ENCODE measurements around the gene SLC6A1.
"Not testable (repeated sequence)": the region's sequence is repeated elsewhere in the genome, so short reads cannot be mapped to it uniquely, and the experiment has no call there.

SLC6A1 gene

GRCh38 chr3:11061268-11061871 lies 68.8 kb downstream of the SLC6A1 start:
- H3K9me3 Mint-ChIP-seq, result not testable (repeated sequence)

GRCh38 chr3:11062704-11063103 lies 70.2 kb downstream of the SLC6A1 start:
- H3K4me3 Mint-ChIP-seq, result no peak overlapping the region
- no peaks in the 10 kb centered on the region for H3K36me3 Mint-ChIP-seq (ENCODE audit: low read depth)
- no peak for DNase-seq
- H3K27ac Mint-ChIP-seq, result no peak overlapping the region
- peaks cover 6% of the 10 kb centered on the region for H3K9me3 Mint-ChIP-seq
- peaks cover 23% of the 10 kb centered on the region for H3K27me3 Mint-ChIP-seq
- no peaks in the 10 kb centered on the region for H3K4me1 Mint-ChIP-seq (ENCODE audit: low read depth)

More at GRCh38 chr3:11061268-11061871, 68.8 kb downstream of the SLC6A1 start:
- not testable (repeated sequence) for H3K4me3 Mint-ChIP-seq; DNase-seq; H3K27ac Mint-ChIP-seq; H3K4me1 Mint-ChIP-seq (ENCODE audit: low read depth); H3K36me3 Mint-ChIP-seq (ENCODE audit: low read depth)
- peaks cover 28% of the 10 kb centered on the region for H3K27me3 Mint-ChIP-seq

- Mint-ChIP-seq H3K4me3 (no peak overlapping the region), H3K4me1 (ENCODE audit: low read depth) (no peaks in the 10 kb centered on the region), H3K27ac (no peak overlapping the region), H3K9me3 (no peaks in the 10 kb centered on the region), H3K27me3 (peaks cover 45% of the 10 kb centered on the region), H3K36me3 (ENCODE audit: low read depth) (no peaks in the 10 kb centered on the region)
- DNase-seq, result no peak
Measured at GRCh38 chr3:11071096-11071755, 78.7 kb downstream of the SLC6A1 start.

- Mint-ChIP-seq H3K27ac (no peak overlapping the region), H3K4me3 (no peak overlapping the region), H3K36me3 (ENCODE audit: low read depth) (no peaks in the 10 kb centered on the region), H3K4me1 (ENCODE audit: low read depth) (no peaks in the 10 kb centered on the region), H3K27me3 (peaks cover 42% of the 10 kb centered on the region), H3K9me3 (no peaks in the 10 kb centered on the region)
- DNase-seq, result no peak
Measured at GRCh38 chr3:11072631-11073030, 80.1 kb downstream of the SLC6A1 start.

- Mint-ChIP-seq H3K36me3 (ENCODE audit: low read depth) (no peaks in the 10 kb centered on the region), H3K27me3 (peaks cover 34% of the 10 kb centered on the region), H3K4me1 (ENCODE audit: low read depth) (no peaks in the 10 kb centered on the region)
Measured at GRCh38 chr3:11074011-11074410, 81.5 kb downstream of the SLC6A1 start.

GRCh38 chr3:11074451-11074850 lies 81.9 kb downstream of the SLC6A1 start:
- H3K4me1 Mint-ChIP-seq (ENCODE audit: low read depth), result no peaks in the 10 kb centered on the region
- H3K27me3 Mint-ChIP-seq, result peaks cover 34% of the 10 kb centered on the region
- DNase-seq, result no peak
- no peak overlapping the region for H3K4me3 Mint-ChIP-seq
- H3K9me3 Mint-ChIP-seq, result no peaks in the 10 kb centered on the region
- H3K27ac Mint-ChIP-seq, result no peak overlapping the region
- no peaks in the 10 kb centered on the region for H3K36me3 Mint-ChIP-seq (ENCODE audit: low read depth)

More at GRCh38 chr3:11074011-11074410, 81.5 kb downstream of the SLC6A1 start:
- Mint-ChIP-seq H3K9me3 (no peaks in the 10 kb centered on the region), H3K27ac (no peak overlapping the region), H3K4me3 (no peak overlapping the region)
- DNase-seq, result no peak

GRCh38 chr3:11075122-11075521 lies 82.6 kb downstream of the SLC6A1 start:
- DNase-seq; H3K4me1 Mint-ChIP-seq (ENCODE audit: low read depth); H3K4me3 Mint-ChIP-seq; H3K27ac Mint-ChIP-seq; H3K36me3 Mint-ChIP-seq (ENCODE audit: low read depth); H3K9me3 Mint-ChIP-seq: not testable (repeated sequence)
- H3K27me3 Mint-ChIP-seq, result peaks cover 35% of the 10 kb centered on the region

- Mint-ChIP-seq H3K27ac (no peak overlapping the region), H3K36me3 (ENCODE audit: low read depth) (no peaks in the 10 kb centered on the region), H3K4me1 (ENCODE audit: low read depth) (no peaks in the 10 kb centered on the region), H3K9me3 (no peaks in the 10 kb centered on the region), H3K27me3 (peaks cover 41% of the 10 kb centered on the region), H3K4me3 (no peak overlapping the region)
- DNase-seq, result no peak
Measured at GRCh38 chr3:11076711-11077110, 84.2 kb downstream of the SLC6A1 start.

GRCh38 chr3:11077466-11077865 lies 84.9 kb downstream of the SLC6A1 start:
- Mint-ChIP-seq H3K4me3 (no peak overlapping the region), H3K27ac (no peak overlapping the region), H3K27me3 (peaks cover 42% of the 10 kb centered on the region), H3K4me1 (ENCODE audit: low read depth) (no peaks in the 10 kb centered on the region), H3K9me3 (no peaks in the 10 kb centered on the region), H3K36me3 (ENCODE audit: low read depth) (no peaks in the 10 kb centered on the region)
- no peak for DNase-seq

- Mint-ChIP-seq H3K4me3 (no peak overlapping the region), H3K36me3 (ENCODE audit: low read depth) (no peaks in the 10 kb centered on the region), H3K9me3 (no peaks in the 10 kb centered on the region), H3K4me1 (ENCODE audit: low read depth) (no peaks in the 10 kb centered on the region), H3K27me3 (peaks cover 34% of the 10 kb centered on the region), H3K27ac (no peak overlapping the region)
- no peak for DNase-seq
Measured at GRCh38 chr3:11078826-11079515, 86.4 kb downstream of the SLC6A1 start.

GRCh38 chr3:11080492-11080891 lies 87.9 kb downstream of the SLC6A1 start:
- no peaks in the 10 kb centered on the region for H3K4me1 Mint-ChIP-seq (ENCODE audit: low read depth)
- H3K27ac Mint-ChIP-seq, result no peak overlapping the region
- H3K9me3 Mint-ChIP-seq, result no peaks in the 10 kb centered on the region
- DNase-seq, result no peak
- H3K4me3 Mint-ChIP-seq, result no peak overlapping the region
- H3K36me3 Mint-ChIP-seq (ENCODE audit: low read depth), result no peaks in the 10 kb centered on the region
- H3K27me3 Mint-ChIP-seq, result peaks cover 18% of the 10 kb centered on the region

GRCh38 chr3:11084098-11084497 lies 91.5 kb downstream of the SLC6A1 start:
- no peak for DNase-seq
- Mint-ChIP-seq H3K36me3 (ENCODE audit: low read depth) (no peaks in the 10 kb centered on the region), H3K9me3 (no peaks in the 10 kb centered on the region), H3K27me3 (peaks cover 16% of the 10 kb centered on the region), H3K27ac (no peak overlapping the region), H3K4me3 (no peak overlapping the region), H3K4me1 (ENCODE audit: low read depth) (no peaks in the 10 kb centered on the region)

GRCh38 chr3:11084677-11085076 lies 92.1 kb downstream of the SLC6A1 start:
- Mint-ChIP-seq H3K27ac (no peak overlapping the region), H3K36me3 (ENCODE audit: low read depth) (no peaks in the 10 kb centered on the region), H3K4me3 (no peak overlapping the region), H3K9me3 (no peaks in the 10 kb centered on the region), H3K4me1 (ENCODE audit: low read depth) (no peaks in the 10 kb centered on the region), H3K27me3 (peaks cover 13% of the 10 kb centered on the region)
- DNase-seq, result no peak

- no peak for DNase-seq
- Mint-ChIP-seq H3K27me3 (peaks cover 13% of the 10 kb centered on the region), H3K36me3 (ENCODE audit: low read depth) (no peaks in the 10 kb centered on the region), H3K9me3 (no peaks in the 10 kb centered on the region), H3K4me1 (ENCODE audit: low read depth) (no peaks in the 10 kb centered on the region), H3K27ac (no peak overlapping the region), H3K4me3 (no peak overlapping the region)
Measured at GRCh38 chr3:11085093-11085840, 92.7 kb downstream of the SLC6A1 start.

Data from activated T-cell treated with anti-CD3 and anti-CD28 coated beads, Interleukin-2, amount 50 U/mL, for 24 hours (primary cell).